IgD-negative memory B cell (primary cell): Measurements from ENCODE around the gene BLVRB. TPM values are rescaled to one million over a fixed set of nuclear protein-coding genes. Genes with fewer than 3 reads are reported as not detected.
"Not testable (repeated sequence)": the region's sequence is repeated elsewhere in the genome, so short reads cannot be mapped to it uniquely, and the experiment has no call there.

Experiments
- H3K27ac Mint-ChIP-seq, 3 donors: one replicate each; pipeline ENCODE4 v1.8.0; 2020 to 2022; ENCODE audit warnings: mild to moderate bottlenecking in 3 of 3, mixed read lengths in 3 of 3, moderate library complexity in 1 of 3
- H3K27me3 Mint-ChIP-seq: one replicate; pipeline ENCODE4 v1.8.0; 2021; ENCODE audit warnings: mixed read lengths
- H3K36me3 Mint-ChIP-seq: one replicate; pipeline ENCODE4 v1.8.0; 2020; ENCODE audit warnings: mild to moderate bottlenecking, mixed read lengths
- H3K4me1 Mint-ChIP-seq, 3 donors: one replicate each; pipeline ENCODE4 v1.8.0; 2020 to 2022; ENCODE audit warnings: mixed read lengths in 3 of 3, mild to moderate bottlenecking in 1 of 3
- H3K4me3 Mint-ChIP-seq, 4 donors: one replicate each; pipeline ENCODE4 v1.8.0; 2020 to 2022; ENCODE audit warnings: mild to moderate bottlenecking in 4 of 4, mixed read lengths in 4 of 4, moderate library complexity in 3 of 4
- H3K9me3 Mint-ChIP-seq, 3 donors: one replicate each; pipeline ENCODE4 v1.8.0; 2020 to 2021; ENCODE audit warnings: mixed read lengths in 3 of 3, mild to moderate bottlenecking in 1 of 3
- polyA plus RNA-seq: library from polyadenylated mRNA; unstranded; fragments of 300-500 nt; fragmentation: Illumina TruSeq; gene quantifications from one replicate; pipeline ENCODE4 v1.2.3, GENCODE V29; 2021

The BLVRB gene
- polyA plus RNA-seq, 1 donor from 2014 or later, result 35.9 TPM

- H3K9me3 Mint-ChIP-seq, result no peaks in the 10 kb centered on the region
- H3K4me1 Mint-ChIP-seq, result peaks cover 14 to 26% (median 24%) of the 10 kb centered on the region in 3 donors
- H3K27ac Mint-ChIP-seq, result peak overlapping the region; percentile 53 to 88 (median 73)
- H3K27me3 Mint-ChIP-seq, result peaks cover 5% of the 10 kb centered on the region
- peak overlapping the region; percentile 54 to 91 (median 84) for H3K4me3 Mint-ChIP-seq
- H3K36me3 Mint-ChIP-seq, result no peaks in the 10 kb centered on the region
These were observed 857 bp upstream of the BLVRB start for GRCh38 chr19:40466219-40466984.

- Mint-ChIP-seq H3K27me3 (peaks cover 5% of the 10 kb centered on the region), H3K4me3 (peak overlapping the region; percentile 54 to 91 (median 84)), H3K4me1 (peaks cover 14 to 28% (median 24%) of the 10 kb centered on the region in 3 donors), H3K27ac (peak overlapping the region; percentile 53 to 87 (median 73)), H3K9me3 (no peaks in the 10 kb centered on the region), H3K36me3 (no peaks in the 10 kb centered on the region)
These were observed 454 bp downstream of the BLVRB start for GRCh38 chr19:40465025-40465556.

- peak overlapping the region; percentile 54 to 91 (median 84) for H3K4me3 Mint-ChIP-seq
- H3K36me3 Mint-ChIP-seq, result no peaks in the 10 kb centered on the region
- H3K27me3 Mint-ChIP-seq, result peaks cover 5% of the 10 kb centered on the region
- H3K4me1 Mint-ChIP-seq, result peaks cover 14 to 28% (median 24%) of the 10 kb centered on the region in 3 donors
- no peaks in the 10 kb centered on the region for H3K9me3 Mint-ChIP-seq
- peak overlapping the region in 2 of 3 donors; percentile 53 to 73 for H3K27ac Mint-ChIP-seq
These were observed 1.2 kb downstream of the BLVRB start for GRCh38 chr19:40464059-40465024.

GRCh38 chr19:40463587-40464037, 1.9 kb downstream of the BLVRB start:
- not testable (repeated sequence) for H3K27ac Mint-ChIP-seq, H3K27me3 Mint-ChIP-seq, H3K36me3 Mint-ChIP-seq, H3K9me3 Mint-ChIP-seq
- Mint-ChIP-seq H3K4me3 (peak overlapping the region in 1 of 4 donors; percentile 49), H3K4me1 (peaks cover 14 to 28% (median 24%) of the 10 kb centered on the region in 3 donors)

GRCh38 chr19:40461669-40462221, 3.8 kb downstream of the BLVRB start:
- H3K4me1 Mint-ChIP-seq, result peaks cover 14 to 24% (median 24%) of the 10 kb centered on the region in 3 donors
- peak overlapping the region in 3 of 4 donors; percentile 24 to 50 (median 47) for H3K4me3 Mint-ChIP-seq
- no peaks in the 10 kb centered on the region for H3K9me3 Mint-ChIP-seq
- no peaks in the 10 kb centered on the region for H3K36me3 Mint-ChIP-seq
- peaks cover 4% of the 10 kb centered on the region for H3K27me3 Mint-ChIP-seq
- H3K27ac Mint-ChIP-seq, result peak overlapping the region in 1 of 3 donors; percentile 63

- H3K27me3 Mint-ChIP-seq, result no peaks in the 10 kb centered on the region
- no peaks in the 10 kb centered on the region for H3K9me3 Mint-ChIP-seq
- H3K36me3 Mint-ChIP-seq, result peaks cover under 1% of the 10 kb centered on the region
- H3K4me3 Mint-ChIP-seq, result no peak overlapping the region
- peaks cover 9 to 15% (median 15%) of the 10 kb centered on the region in 3 donors for H3K4me1 Mint-ChIP-seq
- no peak overlapping the region for H3K27ac Mint-ChIP-seq
These were observed 5.4 kb downstream of the BLVRB start for GRCh38 chr19:40460185-40460584.

GRCh38 chr19:40458597-40458974, 7.0 kb downstream of the BLVRB start:
- H3K4me3 Mint-ChIP-seq, result no peak overlapping the region
- H3K27ac Mint-ChIP-seq, result no peak overlapping the region
- no peaks in the 10 kb centered on the region for H3K27me3 Mint-ChIP-seq
- H3K36me3 Mint-ChIP-seq, result peaks cover 1% of the 10 kb centered on the region
- peaks cover 9 to 10% (median 9%) of the 10 kb centered on the region in 3 donors for H3K4me1 Mint-ChIP-seq
- no peaks in the 10 kb centered on the region for H3K9me3 Mint-ChIP-seq

- H3K27me3 Mint-ChIP-seq, result no peaks in the 10 kb centered on the region
- H3K4me3 Mint-ChIP-seq, result no peak overlapping the region
- peaks cover 8 to 10% (median 9%) of the 10 kb centered on the region in 3 donors for H3K4me1 Mint-ChIP-seq
- peaks cover 1% of the 10 kb centered on the region for H3K36me3 Mint-ChIP-seq
- H3K9me3 Mint-ChIP-seq, result no peaks in the 10 kb centered on the region
- no peak overlapping the region for H3K27ac Mint-ChIP-seq
These were observed 7.5 kb downstream of the BLVRB start for GRCh38 chr19:40457953-40458596.

GRCh38 chr19:40457048-40457447, 8.5 kb downstream of the BLVRB start:
- peaks cover 5 to 7% (median 7%) of the 10 kb centered on the region in 3 donors for H3K4me1 Mint-ChIP-seq
- no peak overlapping the region for H3K4me3 Mint-ChIP-seq
- no peak overlapping the region for H3K27ac Mint-ChIP-seq
- no peaks in the 10 kb centered on the region for H3K9me3 Mint-ChIP-seq
- H3K36me3 Mint-ChIP-seq, result peaks cover 1% of the 10 kb centered on the region
- H3K27me3 Mint-ChIP-seq, result no peaks in the 10 kb centered on the region

GRCh38 chr19:40453943-40454342, 11.6 kb downstream of the BLVRB start:
- H3K4me3 Mint-ChIP-seq, H3K27me3 Mint-ChIP-seq, H3K4me1 Mint-ChIP-seq, H3K27ac Mint-ChIP-seq, H3K9me3 Mint-ChIP-seq, H3K36me3 Mint-ChIP-seq: not testable (repeated sequence)

- no peak overlapping the region for H3K4me3 Mint-ChIP-seq
- H3K4me1 Mint-ChIP-seq, result peaks cover 0 to 2% (median 0%) of the 10 kb centered on the region in 3 donors
- H3K9me3 Mint-ChIP-seq, result no peaks in the 10 kb centered on the region
- no peaks in the 10 kb centered on the region for H3K27me3 Mint-ChIP-seq
- H3K36me3 Mint-ChIP-seq, result peaks cover 5% of the 10 kb centered on the region
- no peak overlapping the region for H3K27ac Mint-ChIP-seq
These were observed 12.3 kb downstream of the BLVRB start for GRCh38 chr19:40453151-40453735.

- H3K4me1 Mint-ChIP-seq, result peaks cover 0 to 2% (median 0%) of the 10 kb centered on the region in 3 donors
- H3K4me3 Mint-ChIP-seq, result peak overlapping the region in 1 of 4 donors; percentile 40
- no peak overlapping the region for H3K27ac Mint-ChIP-seq
These were observed 13.5 kb downstream of the BLVRB start for GRCh38 chr19:40452016-40452415.

GRCh38 chr19:40450664-40451063, 14.9 kb downstream of the BLVRB start:
- Mint-ChIP-seq H3K4me3 (no peak overlapping the region), H3K27me3 (no peaks in the 10 kb centered on the region), H3K27ac (no peak overlapping the region), H3K9me3 (no peaks in the 10 kb centered on the region), H3K36me3 (peaks cover 5% of the 10 kb centered on the region), H3K4me1 (peaks cover 0 to 2% (median 0%) of the 10 kb centered on the region in 3 donors)

More at GRCh38 chr19:40452016-40452415, 13.5 kb downstream of the BLVRB start:
- no peaks in the 10 kb centered on the region for H3K9me3 Mint-ChIP-seq
- H3K27me3 Mint-ChIP-seq, result no peaks in the 10 kb centered on the region
- peaks cover 5% of the 10 kb centered on the region for H3K36me3 Mint-ChIP-seq

GRCh38 chr19:40449506-40449905, 16.0 kb downstream of the BLVRB start:
- H3K9me3 Mint-ChIP-seq, result no peaks in the 10 kb centered on the region
- H3K4me3 Mint-ChIP-seq, result no peak overlapping the region
- peaks cover 0 to 6% (median 3%) of the 10 kb centered on the region in 3 donors for H3K4me1 Mint-ChIP-seq
- no peak overlapping the region for H3K27ac Mint-ChIP-seq
- peaks cover 3% of the 10 kb centered on the region for H3K36me3 Mint-ChIP-seq
- no peaks in the 10 kb centered on the region for H3K27me3 Mint-ChIP-seq
